Measurements from ENCODE around the gene TXNL4A.

GRCh38 chr18:79988071-79988450 lies 302 bp downstream of the TXNL4A start:
- TF ChIP-seq CTCF (conservative IDR thresholded peaks at IDR 0.05) (no peak; the same call in 1 of the 2 replicates), ZFX (IDR thresholded peaks at IDR 0.05) (peak; percentile 76)
